ENCODE data around the gene CPNE2.
"Not testable (repeated sequence)": the region's sequence is repeated elsewhere in the genome, so short reads cannot be mapped to it uniquely, and the experiment has no call there.

CPNE2 gene

DNA sequence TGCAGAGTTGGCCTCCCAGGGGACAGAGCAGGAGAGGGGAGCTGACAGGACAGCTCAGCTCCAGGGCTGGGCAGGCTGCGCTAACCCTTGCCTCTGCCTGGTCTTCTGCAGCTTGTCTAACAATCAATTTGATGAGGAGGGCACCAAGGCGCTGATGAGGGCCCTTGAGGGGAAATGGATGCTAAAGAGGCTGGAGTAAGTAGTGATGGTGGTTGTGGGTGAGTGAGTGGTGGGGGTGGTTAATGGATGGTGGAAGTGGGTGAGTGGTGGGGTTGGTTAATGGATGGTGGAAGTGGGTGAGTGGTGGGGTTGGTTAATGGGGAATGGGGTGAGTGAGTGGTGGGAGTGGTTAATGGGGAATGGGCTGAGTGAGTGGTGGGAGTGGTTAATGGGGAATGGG, 22.0 kb upstream of the CPNE2 start:
- no peak for DNase-seq

DNA sequence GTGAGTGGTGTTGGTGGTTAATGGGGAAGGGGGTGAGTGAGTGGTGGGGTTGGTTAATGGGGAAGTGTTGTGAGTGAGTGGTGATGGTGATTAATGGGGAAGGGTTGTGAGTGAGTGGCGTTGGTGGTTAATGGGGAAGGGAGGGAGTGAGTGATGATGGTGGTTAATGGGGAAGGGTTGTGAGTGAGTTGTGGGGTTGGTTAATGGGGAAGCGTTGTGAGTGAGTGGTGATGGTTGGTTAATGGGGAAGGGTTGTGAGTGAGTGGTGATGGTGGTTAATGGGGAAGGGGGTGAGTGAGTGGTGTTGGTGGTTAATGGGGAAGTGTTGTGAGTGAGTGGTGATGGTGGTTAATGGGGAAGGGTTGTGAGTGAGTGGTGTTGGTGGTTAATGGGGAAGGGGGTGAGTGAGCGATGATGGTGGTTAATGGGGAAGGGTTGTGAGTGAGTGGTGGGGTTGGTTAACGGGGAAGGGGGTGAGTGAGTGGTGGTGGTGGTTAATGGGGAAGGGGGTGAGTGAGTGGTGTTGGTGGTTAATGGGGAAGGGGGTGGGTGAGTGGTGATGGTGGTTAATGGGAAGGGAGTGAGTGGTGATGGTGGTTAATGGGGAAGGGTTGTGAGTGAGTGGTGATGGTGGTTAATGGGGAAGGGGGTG, 21.2 kb upstream of the CPNE2 start:
- DNase-seq = not testable (repeated sequence)

DNA sequence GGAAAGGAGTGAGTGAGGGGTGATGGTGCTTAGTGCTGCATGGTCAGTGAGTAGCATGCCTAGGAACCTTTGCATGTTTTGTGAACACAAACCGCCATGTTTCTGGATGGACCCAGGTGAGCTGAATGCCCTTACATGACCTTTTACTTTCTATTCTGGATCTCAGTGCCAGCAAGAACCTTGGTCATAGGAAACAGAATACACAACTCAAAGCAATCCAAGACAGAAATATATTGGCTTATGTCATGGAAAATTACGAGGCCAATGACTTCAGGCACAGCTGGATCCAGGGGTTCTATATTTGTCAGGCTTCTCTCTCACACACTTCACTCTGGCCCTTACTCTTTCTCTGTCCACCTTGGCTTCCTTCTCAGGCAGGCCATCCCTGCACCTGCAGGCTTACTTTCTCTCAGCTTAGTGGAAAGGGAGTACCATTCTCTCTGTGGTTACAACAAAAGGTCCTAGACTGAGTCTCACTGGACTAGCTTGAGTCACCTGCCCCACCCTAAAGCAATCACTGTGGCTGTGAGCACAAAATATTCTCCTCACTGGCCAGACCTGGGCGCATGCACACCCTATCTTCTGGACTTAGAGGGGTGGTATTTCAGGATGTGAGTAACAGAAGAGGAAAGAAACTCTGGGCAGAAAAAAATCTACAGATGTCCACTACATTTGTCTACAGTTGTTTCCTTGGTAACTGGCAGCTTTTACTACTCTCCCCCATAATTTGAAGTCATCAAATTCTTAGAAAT, 20.4 kb upstream of the CPNE2 start:
- DNase-seq = no peak

DNA sequence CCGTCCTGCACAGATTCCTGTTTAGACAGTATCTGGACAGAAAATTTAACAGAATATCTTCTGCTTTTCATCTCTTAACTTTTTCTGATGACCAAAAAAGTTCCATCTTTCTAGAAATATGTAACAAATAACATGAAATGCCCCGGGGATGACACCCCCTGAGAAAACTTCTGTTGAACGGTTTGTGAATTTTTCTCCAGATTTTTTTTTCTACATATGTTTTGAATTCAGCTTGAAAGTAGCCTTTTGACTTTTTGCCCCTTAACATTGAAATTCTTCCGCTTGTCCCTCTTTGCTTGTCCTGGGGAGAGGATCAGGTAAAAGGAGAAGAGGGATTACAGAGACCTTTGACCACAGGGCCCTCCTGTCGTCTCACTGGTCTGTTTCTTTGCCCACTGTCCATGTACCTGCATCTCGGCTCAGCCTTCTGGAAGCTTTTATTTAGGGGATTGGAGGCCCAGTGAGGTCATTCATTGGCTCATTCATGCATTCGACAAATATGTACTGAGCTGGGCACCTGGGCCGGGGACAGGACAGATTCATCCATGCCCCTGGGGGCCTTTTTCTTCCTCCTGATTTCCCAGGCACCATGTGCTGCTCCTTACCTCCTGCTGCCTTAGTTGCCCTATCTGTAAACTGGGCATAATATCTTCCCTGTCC, 19.6 kb upstream of the CPNE2 start:
- no peak for DNase-seq

DNA sequence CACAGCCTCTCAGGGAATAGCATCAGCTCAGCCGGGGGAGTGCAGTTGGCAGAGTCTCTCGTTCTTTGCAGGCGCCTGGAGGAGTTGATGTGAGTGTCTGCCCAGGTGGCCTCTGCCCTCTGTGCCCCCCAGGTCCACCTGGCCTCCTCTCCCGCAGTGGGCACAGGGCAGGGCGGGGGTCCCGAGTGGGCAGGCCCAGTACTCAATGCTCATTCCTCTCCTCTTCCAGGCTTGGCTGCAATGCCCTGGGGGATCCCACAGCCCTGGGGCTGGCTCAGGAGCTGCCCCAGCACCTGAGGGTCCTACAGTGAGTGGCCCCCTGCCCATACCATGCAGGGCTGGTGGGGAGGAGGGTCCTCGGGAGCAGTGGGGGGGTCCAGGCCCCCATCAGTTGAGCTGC, 14.7 kb upstream of the CPNE2 start:
- no peak for DNase-seq

DNA sequence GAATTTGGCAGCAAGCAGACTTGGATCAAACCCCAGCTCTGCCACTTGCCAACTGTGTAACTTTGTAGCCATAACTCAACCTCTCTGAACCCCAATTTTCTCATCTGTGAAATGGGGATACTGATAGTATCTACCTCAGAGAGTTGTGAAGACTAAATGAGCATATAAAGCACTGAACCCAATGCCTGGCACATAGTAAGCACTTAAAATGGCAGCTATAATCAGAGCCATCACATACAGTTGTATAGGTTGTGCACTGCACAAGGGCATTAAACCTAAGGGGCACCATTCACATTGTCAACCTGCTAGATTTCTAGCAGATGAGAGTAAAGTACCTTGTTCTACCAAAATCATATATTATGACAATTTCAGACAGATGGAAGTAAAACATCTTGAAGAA, 10.6 kb upstream of the CPNE2 start:
- no peak for DNase-seq

DNA sequence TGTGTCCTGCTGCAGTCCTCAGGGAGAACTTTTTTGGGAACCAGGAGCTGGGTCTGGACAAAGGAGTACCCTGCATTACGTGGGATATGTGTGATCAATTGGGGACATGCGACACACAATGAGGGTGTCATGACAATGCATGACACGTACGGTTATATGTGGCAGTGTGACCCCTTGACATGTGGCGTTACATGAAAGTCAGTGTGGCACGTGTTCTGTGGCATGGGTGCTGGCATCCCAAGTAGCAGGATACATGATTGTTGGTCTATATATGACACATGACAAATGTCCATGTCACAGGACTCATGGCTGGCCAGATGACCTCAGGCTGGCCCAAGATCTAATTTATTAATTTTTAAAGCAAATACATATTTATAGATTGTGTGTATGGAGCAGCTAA, 9.7 kb upstream of the CPNE2 start:
- DNase-seq = no peak

DNA sequence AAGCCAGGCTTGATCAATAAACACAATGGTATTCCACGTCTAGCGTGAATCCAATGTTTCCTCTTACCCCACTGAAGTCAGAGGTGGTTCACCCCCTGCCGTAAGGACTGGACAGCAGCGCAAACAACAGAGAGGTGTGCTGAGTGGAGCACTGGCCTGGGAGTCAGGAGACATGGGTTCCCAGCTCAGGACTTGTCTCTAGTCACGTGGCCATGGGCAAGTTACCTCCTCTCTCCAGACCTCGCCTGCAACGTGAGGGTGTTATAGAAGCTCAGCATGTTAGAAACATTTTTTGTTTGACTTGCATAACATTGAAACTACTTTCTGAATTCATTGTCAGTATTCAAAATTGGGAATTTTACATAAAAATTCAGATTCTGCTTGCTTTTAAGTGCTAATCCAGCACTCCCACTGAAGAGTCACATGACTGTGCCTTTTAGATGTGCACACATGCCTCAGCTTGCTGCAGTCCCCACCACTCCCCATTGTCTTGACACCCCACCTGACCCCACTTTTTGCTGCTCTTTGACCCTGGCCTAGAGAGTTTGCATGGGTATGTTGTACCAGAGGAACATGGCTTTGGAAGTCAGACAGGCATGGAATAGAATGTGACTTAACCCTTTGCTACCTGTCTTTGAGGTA, 8.8 kb upstream of the CPNE2 start:
- DNase-seq = no peak

DNA sequence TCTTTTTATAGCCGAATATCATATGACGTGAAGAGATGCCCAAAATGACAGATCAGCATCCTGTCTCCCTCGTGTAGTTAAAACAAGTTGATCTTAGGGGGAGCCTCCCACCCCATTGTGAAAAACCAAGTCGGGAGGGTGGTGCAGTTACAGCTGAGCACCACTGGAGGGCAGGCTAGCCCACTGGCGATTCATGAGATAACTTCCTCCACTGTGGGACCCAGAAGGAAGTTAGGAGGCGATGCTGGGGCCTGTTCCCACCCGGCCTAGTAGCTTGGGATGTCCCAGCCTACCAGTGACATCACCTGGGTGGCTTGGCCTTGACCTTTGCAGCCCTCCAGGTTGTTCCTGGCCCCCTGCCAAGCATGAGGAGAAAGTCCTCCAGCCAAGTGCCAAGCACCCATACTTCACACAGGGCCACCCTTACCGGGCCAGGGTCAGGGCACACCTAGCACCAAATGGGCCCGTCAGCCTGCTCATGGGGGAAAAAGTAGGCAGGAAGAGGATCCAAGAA, 8.1 kb upstream of the CPNE2 start:
- DNase-seq = peak; percentile 50

DNA sequence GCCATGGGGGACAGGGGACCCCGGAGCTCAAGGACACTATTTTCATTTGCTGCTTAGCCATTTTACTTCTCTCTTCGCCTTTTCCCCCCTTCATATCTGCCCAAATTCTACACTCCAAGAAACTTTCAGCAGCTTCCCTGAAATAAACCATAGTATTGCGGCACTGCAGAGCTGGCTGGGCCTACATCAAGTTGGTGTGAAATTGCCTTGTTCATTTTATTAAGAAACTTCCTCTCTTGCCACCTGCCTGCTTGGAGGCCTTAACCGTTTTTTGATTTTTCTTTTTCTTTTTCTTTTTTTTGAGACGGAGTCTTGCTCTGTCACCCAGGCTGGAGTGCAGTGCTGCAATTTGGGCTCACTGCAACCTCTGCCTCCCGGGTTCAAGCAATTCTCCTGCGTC, 7.4 kb upstream of the CPNE2 start:
- no peak for DNase-seq

DNA sequence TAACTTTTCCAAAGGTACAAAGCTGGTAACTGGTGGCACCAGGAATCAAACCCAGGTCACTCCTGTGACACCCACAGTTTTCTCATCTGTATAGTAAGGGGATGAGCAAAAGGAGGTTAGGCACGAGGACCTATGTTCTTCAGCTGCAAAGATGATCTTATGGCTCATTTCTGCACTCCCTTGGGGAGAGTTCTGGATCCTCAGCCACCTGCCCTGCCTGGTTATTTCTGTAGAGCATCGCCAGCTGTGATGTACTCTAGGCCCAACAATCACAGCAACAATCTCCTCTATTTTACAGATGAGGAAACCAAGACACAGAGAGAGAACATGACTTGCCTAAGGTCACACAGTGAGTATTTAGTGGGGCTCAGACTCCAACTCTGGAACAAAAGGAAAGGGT, 5.4 kb upstream of the CPNE2 start:
- DNase-seq = no peak

DNA sequence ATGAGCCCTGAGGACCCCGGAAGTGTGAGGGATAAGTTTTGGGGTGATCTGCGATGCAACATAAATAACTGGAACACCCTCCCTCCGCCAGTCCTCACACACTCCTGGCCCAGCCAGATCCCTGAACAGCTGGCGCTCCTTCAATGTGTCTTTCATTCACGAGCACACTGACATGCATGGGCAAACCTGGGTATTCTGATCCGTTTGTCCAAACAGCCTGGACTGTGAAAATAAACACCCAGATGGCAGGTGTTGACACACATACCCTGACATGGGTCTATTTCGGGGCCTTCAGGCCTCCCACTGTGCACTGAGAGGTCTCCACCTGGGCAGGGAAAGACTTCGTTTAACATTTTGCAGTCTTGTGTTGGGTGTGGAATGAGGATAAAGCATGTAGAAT, 3.0 kb upstream of the CPNE2 start:
- peak; percentile 63 for DNase-seq

DNA sequence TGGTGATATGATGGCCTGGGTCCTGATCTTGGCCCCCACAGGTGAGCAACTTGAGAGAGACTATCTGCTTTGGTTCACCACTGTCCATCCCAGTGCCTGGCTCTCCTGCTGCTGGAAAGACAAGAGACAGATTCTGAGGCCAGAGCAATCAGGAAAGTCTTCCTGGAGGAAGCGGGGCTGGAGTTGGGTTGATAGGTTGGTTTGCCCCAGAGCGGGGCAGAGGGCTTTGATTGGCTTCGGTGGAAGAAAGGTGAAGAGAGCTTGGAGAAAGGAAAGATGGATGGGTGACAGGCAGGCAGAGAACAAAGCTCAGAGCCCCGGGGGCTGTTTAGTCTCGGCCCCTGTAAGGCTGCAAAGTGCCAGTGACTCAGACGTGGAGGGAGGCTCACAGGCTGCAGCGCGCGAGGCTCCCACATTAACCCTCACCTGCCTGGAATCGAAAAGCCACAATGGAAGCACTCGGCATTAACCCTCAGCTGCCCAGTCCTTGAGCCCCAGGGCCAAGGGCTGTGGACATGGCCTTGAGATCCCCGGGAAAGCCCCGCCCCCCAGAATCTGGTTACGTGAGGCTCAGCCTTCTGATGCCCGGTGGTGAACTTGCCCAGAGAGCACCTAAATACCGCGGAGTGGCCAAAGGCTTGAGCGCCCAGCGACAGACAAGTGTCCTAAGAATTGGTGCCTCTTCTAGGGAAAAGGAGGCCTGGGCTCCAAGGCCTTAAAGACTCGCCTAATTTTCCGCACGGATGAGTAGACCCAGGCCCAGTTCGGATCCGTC, 996 bp upstream of the CPNE2 start:
- DNase-seq = no peak

DNA sequence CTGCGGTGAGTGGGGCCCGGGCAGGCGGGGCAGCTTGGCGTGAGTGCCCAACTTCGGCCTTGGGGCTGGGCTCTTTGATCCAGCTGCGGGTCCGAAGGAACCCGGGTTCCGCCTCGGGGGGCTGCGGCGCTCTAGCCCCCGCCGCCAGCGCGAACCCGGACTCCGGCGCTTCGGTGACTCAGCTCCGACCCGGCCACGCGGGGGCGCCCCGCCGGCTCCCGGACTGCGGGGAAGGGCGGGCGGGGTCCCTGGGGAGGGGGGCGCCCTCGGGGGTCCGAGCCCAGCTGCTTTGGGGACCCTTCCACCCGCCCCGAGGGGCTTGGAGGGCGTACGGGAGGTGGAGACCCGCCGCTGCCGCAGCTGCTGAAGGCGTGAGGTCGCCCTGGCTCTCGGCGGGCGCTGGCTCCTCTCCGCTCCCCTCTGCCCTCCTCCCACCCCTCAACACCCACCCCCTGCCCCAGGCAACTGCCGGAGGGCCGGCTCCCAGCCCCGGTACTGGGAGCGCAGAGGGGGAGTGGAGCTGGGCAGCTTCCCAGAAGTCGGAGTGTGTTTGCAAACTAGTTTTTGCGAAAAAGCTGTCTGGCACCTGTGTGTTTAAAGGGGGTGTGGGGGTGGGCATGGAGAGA, 516 bp downstream of the CPNE2 start:
- no peak for DNase-seq

DNA sequence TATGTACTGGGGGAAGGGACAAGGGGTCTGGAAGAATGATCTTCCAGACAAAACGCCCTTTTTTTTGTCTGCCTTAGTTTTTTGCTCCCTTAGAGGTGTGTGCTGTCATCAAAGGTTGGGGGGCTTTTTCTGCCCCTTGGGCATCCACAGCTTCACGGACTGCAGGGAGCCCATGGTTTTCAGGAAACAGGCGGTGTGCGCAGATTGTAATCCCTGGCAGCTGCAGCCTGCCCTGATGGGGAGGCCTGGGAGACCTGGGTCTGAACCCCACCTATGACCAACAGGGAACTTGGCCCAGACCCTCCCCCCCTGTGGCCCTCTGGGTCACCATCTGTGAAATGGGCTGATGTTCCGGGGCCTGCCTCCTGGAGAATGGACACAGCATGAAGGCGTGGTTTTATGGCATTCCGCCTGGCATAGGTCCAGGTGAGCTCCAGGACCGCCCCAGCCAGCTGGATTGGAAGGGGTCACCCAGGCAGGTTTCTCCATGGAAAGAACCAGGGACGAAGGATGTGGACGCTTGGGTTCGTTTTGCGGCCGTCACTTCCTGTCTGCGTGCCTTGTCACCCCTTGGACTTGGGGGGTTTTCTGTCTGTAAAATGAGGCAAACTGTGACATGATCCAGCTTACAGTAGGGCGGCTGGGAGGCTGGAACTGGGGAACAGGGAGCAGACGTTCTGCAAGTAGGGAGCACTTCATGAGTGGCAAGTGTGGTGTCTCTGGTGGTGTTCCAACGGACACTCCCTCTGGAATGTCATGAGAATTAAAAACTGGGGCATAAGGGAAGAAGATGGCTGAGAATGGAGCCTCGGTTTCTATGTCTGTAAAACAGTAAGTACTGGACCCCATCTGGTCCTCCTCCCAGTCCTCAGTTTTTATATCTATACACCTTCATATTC, 1.5 kb downstream of the CPNE2 start:
- DNase-seq = no peak

DNA sequence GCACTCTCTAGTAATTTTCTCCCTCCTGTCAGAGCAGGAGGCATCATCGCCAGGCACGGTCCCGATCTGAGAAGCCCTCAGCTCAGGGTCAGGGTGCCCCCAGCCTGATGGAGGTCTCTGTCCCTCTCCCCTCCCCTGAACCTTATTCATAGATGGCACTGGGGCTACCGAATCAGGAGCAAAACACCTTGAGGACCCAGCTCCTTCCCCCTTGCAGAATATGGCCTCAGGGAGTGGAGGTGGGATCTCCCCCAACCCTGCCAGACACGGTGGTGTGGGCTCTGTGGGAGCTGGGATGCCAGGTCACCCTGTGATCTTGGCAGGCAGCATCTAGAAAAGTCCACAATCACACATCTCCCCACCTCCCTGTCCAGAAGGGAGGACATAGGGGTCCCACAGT, 2.5 kb downstream of the CPNE2 start:
- DNase-seq = no peak

DNA sequence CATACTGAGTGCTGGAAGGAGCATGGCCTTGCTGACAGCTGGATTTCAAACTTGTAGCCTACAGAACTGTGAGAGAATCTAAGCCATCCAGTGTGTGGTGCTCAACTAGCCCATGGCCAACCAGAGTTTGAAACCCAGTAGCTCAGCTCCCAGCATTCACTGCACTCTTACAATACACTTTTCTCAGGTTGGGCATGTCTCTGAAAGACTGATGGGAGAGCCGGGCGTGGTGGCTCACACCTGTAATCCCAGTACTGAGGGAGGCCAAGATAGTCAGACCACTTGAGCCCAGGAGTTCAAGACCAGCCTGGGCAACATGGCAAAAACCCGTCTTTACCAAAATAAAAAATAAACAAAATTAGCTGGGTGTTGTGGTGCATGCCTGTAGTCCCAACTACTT, 3.8 kb downstream of the CPNE2 start:
- no peak for DNase-seq

DNA sequence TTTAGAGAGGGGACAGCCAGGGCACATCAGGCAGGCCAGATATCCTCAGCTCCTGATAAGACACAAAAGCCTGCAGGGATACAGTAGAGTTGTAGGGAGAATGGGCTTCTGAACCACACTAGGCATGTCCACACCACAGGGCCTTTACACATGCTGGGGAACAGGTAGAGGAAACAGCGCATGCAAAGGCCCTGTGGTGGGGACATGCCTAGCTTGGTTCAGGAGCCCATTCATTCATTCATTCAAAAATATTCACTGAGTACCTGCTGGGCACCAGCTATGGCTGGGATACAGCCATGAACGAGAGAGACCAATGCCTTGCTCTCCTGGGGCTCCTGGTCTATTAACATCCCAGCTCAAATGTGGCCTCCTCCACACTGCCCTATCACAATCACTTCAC, 4.4 kb downstream of the CPNE2 start:
- DNase-seq = no peak

DNA sequence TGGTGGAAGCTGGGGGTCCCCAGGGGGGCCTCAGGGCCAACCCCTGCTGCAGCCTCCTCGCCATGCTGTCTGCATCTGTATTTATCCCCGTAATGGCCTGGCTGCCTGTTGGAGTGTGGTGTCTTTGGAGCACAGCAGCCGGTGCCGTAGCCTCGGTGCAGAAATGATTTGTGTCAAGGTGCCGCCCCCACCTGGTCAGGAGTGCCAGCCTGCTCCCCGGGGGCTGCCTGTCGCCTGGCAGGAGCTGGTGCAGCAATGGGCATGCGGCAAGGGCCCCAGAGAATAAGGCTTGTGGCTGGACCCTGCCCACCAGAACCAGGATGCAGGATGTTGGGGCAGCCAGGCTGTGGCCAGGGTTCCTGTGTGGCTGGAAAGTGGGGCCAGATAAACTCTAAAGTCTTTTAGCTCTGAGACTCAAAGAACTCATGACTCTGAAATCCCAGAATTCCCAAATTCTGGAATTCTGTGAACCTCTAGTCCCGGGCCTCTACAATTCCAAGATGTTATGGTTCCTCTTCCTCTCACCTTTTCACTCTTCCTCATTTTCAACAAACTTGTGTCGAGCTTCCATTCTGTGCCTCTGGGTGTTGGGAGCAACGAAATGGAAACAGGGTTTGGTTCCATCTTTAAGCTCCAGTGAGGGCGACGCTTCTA, 5.9 kb downstream of the CPNE2 start:
- DNase-seq = no peak

DNA sequence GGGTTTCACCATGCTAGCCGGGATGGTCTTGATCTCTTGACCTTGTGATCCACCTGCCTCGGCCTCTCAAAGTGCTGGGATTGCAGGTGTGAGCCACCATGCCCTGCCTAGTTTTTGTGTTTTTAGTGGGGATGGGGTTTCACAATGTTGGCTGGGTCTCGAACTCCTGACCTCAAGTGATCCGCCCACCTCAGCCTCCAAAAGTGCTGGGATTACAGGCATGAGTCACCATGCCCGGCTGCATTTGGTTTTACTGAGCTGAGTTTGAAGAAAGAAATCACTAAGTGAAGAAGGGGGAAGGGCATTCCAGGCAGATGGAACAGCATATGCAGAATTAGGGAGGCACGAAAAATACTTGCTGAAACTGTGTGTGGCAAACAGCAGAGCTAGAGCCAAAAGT, 7.6 kb downstream of the CPNE2 start:
- not testable (repeated sequence) for DNase-seq

DNA sequence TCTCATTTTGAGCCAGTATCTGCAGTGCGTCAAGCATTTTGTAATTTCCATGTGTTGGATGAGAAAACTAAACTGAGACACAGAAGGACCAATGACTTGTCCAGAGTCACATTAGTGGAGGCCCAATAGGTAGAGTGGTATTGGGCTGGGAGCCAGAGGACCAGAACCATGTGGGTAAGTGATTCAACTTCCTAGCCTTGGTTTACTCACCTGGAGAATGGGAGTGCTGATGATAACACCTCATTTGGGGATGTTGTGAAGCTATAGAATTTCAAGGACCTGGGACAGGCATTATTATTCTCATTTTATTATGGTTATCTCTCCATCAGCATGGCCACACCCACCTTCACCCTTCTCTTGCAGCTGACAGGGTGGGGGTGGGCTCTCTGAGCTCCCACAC, 8.1 kb downstream of the CPNE2 start:
- no peak for DNase-seq
